ENCODE measurements around the gene TUBB.

DNA sequence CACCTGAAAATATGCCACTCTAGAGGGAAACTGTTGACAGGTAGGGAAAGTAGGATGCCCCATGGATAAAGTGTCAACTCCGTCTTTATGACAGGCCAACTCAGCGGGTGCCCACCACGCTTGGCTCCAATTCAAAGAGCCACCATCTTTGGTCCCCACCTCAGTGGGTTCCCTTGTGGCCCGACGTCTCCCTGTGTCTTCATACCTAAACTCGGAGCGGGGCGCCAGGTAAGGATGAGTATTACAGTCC is 3.3 kb upstream of the TUBB start:
- TF ChIP-seq, protein P1, sequence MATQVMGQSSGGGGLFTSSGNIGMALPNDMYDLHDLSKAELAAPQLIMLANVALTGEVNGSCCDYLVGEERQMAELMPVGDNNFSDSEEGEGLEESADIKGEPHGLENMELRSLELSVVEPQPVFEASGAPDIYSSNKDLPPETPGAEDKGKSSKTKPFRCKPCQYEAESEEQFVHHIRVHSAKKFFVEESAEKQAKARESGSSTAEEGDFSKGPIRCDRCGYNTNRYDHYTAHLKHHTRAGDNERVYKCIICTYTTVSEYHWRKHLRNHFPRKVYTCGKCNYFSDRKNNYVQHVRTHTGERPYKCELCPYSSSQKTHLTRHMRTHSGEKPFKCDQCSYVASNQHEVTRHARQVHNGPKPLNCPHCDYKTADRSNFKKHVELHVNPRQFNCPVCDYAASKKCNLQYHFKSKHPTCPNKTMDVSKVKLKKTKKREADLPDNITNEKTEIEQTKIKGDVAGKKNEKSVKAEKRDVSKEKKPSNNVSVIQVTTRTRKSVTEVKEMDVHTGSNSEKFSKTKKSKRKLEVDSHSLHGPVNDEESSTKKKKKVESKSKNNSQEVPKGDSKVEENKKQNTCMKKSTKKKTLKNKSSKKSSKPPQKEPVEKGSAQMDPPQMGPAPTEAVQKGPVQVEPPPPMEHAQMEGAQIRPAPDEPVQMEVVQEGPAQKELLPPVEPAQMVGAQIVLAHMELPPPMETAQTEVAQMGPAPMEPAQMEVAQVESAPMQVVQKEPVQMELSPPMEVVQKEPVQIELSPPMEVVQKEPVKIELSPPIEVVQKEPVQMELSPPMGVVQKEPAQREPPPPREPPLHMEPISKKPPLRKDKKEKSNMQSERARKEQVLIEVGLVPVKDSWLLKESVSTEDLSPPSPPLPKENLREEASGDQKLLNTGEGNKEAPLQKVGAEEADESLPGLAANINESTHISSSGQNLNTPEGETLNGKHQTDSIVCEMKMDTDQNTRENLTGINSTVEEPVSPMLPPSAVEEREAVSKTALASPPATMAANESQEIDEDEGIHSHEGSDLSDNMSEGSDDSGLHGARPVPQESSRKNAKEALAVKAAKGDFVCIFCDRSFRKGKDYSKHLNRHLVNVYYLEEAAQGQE (IDR thresholded peaks at IDR 0.05; ENCODE audit: insufficient read depth in 1 of 2, low read depth in 2 of 2, low read length in 1 of 2) = no peak
- TF ChIP-seq, protein P2, sequence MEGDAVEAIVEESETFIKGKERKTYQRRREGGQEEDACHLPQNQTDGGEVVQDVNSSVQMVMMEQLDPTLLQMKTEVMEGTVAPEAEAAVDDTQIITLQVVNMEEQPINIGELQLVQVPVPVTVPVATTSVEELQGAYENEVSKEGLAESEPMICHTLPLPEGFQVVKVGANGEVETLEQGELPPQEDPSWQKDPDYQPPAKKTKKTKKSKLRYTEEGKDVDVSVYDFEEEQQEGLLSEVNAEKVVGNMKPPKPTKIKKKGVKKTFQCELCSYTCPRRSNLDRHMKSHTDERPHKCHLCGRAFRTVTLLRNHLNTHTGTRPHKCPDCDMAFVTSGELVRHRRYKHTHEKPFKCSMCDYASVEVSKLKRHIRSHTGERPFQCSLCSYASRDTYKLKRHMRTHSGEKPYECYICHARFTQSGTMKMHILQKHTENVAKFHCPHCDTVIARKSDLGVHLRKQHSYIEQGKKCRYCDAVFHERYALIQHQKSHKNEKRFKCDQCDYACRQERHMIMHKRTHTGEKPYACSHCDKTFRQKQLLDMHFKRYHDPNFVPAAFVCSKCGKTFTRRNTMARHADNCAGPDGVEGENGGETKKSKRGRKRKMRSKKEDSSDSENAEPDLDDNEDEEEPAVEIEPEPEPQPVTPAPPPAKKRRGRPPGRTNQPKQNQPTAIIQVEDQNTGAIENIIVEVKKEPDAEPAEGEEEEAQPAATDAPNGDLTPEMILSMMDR (IDR thresholded peaks at IDR 0.05) = no peak

Measured in Panc1 (cell line).